Ishikawa (cell line): ENCODE results near the gene NOBOX.

ENCODE experiments used
- CREB1 ChIP-seq: IDR thresholded peaks from 2 replicates; pipeline ENCODE4 v1.6.1; 2012; ENCODE audit warnings: low read depth
- EP300 ChIP-seq: IDR thresholded peaks from 2 replicates; pipeline ENCODE4 v1.6.1; 2012; ENCODE audit warnings: borderline replicate concordance
- YY1 ChIP-seq: IDR thresholded peaks from 2 replicates; pipeline ENCODE4 v1.6.1; 2012; ENCODE audit warnings: low read depth
- TF ChIP-seq, protein P1 (sequence below): IDR thresholded peaks from 2 replicates; pipeline ENCODE4 v1.6.1; 2012

DNA sequence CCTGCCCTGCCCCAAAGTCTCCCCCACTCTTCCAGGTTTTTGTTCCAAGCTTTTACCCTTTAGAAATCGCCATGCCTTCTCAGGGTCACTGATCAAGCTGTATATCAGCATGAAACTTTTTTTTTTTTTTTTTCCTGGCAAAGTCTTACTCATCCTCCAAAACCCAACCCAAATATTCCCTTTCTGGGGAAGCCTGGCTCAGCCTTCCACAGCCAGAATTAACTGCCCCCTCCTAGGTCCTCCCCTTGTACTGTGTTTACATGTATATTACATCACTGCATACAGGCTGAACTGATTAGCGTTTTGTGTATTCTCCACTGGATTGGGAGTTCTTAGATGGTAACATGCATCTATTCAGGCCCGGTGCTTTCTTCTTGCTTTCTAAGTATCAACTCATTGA, 4.6 kb upstream of the NOBOX start:
- no peak for TF ChIP-seq CREB1
- TF ChIP-seq EP300: no peak
- TF ChIP-seq, protein P1, sequence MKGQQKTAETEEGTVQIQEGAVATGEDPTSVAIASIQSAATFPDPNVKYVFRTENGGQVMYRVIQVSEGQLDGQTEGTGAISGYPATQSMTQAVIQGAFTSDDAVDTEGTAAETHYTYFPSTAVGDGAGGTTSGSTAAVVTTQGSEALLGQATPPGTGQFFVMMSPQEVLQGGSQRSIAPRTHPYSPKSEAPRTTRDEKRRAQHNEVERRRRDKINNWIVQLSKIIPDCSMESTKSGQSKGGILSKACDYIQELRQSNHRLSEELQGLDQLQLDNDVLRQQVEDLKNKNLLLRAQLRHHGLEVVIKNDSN: no peak
- no peak for TF ChIP-seq YY1
